DOHH2 (cell line): Measurements from ENCODE around the gene DSTYK.

Experiments
- CTCF ChIP-seq: fragments of 200-600 bp; sonication (generic); IDR thresholded peaks from one replicate; pipeline ENCODE4 v1.5.1; 2014; ENCODE audit warnings: antibody characterized with exemption, mild to moderate bottlenecking, low read depth, low read length; ENCODE audit not compliant: poor library complexity, severe bottlenecking
- EZH2phosphoT487 ChIP-seq: fragments of 200-600 bp; sonication (generic); IDR thresholded peaks from 2 replicates; pipeline ENCODE4 v1.6.1; 2017; ENCODE audit warnings: borderline replicate concordance, mild to moderate bottlenecking, antibody characterized with exemption, low read length, moderate library complexity, mixed read lengths

- no peak for TF ChIP-seq CTCF
- no peak for TF ChIP-seq EZH2phosphoT487
Measured at GRCh38 chr1:205150651-205151428, 60.7 kb downstream of the DSTYK start.
